ENCODE results near the gene ZAP70. TPM values are rescaled to one million over a fixed set of nuclear protein-coding genes. Genes with fewer than 3 reads are reported as not detected.
"Not testable (repeated sequence)": the region's sequence is repeated elsewhere in the genome, so short reads cannot be mapped to it uniquely, and the experiment has no call there.

Gene ZAP70
- total RNA-seq: 240 and 242 TPM in 2 replicates

DNA sequence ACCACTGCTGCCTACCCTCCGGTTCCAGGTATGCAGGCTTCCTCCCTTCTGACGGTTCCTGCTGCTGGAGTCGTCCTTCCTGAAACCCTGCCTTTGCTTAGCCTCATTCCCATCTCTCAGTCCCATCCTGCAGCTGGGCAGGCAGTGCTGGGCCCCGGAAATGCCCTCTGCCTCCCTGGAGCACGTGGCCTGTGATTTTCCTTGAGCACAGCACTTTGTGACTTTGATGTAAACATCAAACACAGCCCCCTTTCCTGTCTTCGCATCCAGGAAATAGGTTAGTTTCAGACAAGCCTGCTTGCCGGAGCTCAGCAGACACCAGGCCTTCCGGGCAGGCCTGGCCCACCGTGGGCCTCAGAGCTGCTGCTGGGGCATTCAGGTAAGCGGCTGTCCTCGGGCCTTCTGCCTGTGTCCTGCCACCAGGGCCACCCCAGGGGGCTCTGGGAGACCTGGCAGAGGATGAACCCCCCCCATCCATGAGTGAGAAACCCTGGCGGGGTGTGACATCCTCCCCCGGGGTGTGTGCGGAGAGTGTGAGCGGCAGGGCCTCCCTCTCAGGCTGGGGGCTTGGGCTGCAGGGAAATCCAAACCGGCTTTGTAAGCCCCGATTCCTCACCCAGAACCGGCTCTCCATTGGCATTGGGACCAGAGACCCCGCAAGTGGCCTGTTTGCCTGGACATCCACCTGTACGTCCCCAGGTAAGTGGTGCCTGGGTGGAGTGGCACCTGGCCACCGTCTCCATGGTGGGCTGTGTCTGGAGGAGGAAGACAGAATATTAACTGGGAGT lies at the start of gene ZAP70:
ZAP70 (plus strand) TSS at position 281 of the 788 bp plus-strand sequence. CDS start 10,461 bp downstream, outside the sequence.
- DNase-seq: peak; percentile 91
- peak within 1 kb of the TSS; percentile 92 for H3K4me3 Mint-ChIP-seq
- peaks cover 46% of the 10 kb centered on the region for H3K36me3 Mint-ChIP-seq (ENCODE audit: low read depth)
- peak within 1 kb of the TSS; percentile 100 for H3K27ac Mint-ChIP-seq
- no peaks in the 10 kb centered on the region for H3K27me3 Mint-ChIP-seq
- H3K9me3 Mint-ChIP-seq: no peaks in the 10 kb centered on the region
- intact Hi-C loops (cut with micrococcal nuclease): loop anchor here (1.0 to 10.0 kb wide), 2 partner anchors 123 to 281 kb away; partner anchors contain the start of gene TMEM131
- H3K4me1 Mint-ChIP-seq: peaks cover 72% of the 10 kb centered on the region

DNA sequence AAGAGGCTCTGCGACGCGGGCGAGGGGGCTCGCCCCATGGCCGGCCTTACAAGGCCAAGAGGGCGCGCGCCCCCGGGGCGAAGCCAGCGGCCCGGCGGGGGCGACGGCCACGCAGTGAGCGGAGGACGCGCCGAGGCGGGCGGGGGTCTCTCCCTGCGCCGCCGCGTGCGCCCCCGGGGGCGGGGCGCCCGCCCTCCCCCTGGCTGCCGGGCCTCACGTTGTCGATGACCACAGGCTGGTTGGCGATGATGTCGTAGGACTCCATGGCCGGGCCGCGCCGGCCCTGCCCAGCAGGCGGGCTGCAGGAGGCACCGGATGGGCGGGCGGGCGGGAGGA lies 49.8 kb upstream of the ZAP70 start:
- Mint-ChIP-seq H3K4me3 (peak overlapping the region; percentile 86), H3K27ac (peak overlapping the region; percentile 96), H3K4me1 (peaks cover 32% of the 10 kb centered on the region), H3K9me3 (no peaks in the 10 kb centered on the region), H3K36me3 (ENCODE audit: low read depth) (peaks cover 35% of the 10 kb centered on the region), H3K27me3 (no peaks in the 10 kb centered on the region)
- DNase-seq: no peak
- intact Hi-C loops (cut with micrococcal nuclease): loop anchor here (10.0 kb wide), 2 partner anchors 781 to 1671 kb away; partner anchors contain the start of genes EIF5B, INPP4A and TXNDC9

DNA sequence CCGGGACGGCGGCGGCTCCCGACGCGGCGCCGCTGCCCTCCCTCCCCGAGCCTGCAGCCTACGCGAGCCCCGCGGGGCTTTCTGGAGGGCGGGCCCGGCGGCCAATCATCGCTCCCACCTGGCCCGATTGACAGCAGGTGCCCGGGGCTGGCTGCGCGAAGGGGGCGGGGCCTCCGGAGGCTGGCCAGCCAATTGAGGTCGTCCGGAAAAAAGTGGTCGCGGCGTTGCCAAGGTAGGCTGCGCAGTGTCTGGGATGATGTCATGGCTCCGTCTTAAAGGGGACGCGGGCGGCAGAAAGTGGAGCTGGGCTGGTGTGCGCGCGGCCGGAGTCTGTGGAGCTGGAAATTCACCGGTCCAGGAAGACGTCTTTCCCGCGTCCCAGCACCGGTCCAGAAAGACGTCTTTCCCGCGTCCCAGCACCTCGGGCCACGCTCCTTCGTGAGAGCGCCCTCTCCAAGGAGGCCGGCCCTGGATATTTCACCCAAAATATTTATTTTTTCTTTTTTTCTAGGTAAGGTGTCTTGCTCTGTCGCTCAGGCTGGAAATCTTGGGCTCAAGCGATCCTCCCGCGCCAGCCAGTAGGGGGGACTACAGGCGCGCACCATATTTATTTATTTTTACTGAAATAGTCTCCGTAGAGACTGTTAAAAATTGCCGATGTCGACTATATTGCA lies 49.3 kb upstream of the ZAP70 start, which contains the start of gene ACTR1B:
ACTR1B (minus strand) TSS at position 83 of the 674 bp plus-strand sequence. CDS start 154 bp downstream, outside the sequence.
- Mint-ChIP-seq H3K4me3 (peak within 1 kb of the TSS; percentile 94), H3K36me3 (ENCODE audit: low read depth) (peaks cover 34% of the 10 kb centered on the region), H3K9me3 (no peaks in the 10 kb centered on the region), H3K27me3 (no peaks in the 10 kb centered on the region), H3K4me1 (peaks cover 30% of the 10 kb centered on the region), H3K27ac (peak within 1 kb of the TSS; percentile 98)
- intact Hi-C loops (cut with micrococcal nuclease): loop anchor here (1.0 to 10.0 kb wide), 6 partner anchors 9 to 1671 kb away; partner anchors contain the start of genes EIF5B, INPP4A and TXNDC9
- peak; percentile 99 for DNase-seq

DNA sequence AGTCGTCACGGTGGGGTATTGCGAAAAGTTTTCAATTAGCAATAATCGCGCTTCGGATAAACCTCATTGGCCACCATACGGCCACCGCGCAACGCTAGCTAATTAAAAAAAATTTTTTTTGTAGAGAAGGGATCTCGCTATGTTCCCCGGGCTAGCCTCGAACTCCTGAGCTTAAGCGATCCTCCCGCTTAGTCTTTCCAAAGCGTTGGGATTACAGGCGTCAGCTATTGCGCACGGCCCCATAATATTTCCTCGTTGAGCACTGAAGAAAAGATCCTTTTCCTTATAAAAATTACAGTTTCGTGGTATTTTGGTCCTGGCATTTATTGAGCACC lies 48.8 kb upstream of the ZAP70 start:
- Mint-ChIP-seq H3K9me3 (no peaks in the 10 kb centered on the region), H3K27ac (peak overlapping the region; percentile 98), H3K27me3 (no peaks in the 10 kb centered on the region), H3K36me3 (ENCODE audit: low read depth) (peaks cover 34% of the 10 kb centered on the region), H3K4me3 (peak overlapping the region; percentile 94), H3K4me1 (peaks cover 30% of the 10 kb centered on the region)
- no peak for DNase-seq
- intact Hi-C loops (cut with micrococcal nuclease): loop anchor here (1.0 to 10.0 kb wide), 6 partner anchors 9 to 1670 kb away; partner anchors contain the start of genes EIF5B, INPP4A and TXNDC9

DNA sequence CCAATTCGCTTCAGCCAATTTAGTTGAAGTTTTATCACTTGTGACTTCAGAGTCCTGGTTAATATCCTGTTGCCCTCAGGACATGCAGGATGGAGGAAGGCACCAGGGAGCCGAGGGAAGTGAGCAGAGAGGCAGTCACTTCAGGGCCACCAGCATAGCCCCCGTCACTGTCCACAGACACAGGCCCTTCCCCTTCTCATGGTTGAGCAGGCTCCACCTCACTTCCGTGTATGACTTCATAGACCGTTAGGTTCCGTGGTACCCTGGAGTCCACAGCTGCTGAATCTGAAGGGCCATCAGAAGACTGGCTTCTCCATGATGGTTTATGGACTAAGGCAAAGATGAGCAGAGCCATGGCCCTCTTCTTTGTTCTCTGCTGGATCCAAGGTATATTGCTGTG lies 43.9 kb upstream of the ZAP70 start, which contains the start of gene C2orf92:
C2orf92 (plus strand) TSS at position 266 of the 400 bp plus-strand sequence; CDS start at position 342, 76 bp downstream.
- intact Hi-C loops (cut with micrococcal nuclease): loop anchor here (10.0 kb wide), 2 partner anchors 775 to 1665 kb away; partner anchors contain the start of genes EIF5B, INPP4A and TXNDC9
- no peaks in the 10 kb centered on the region for H3K9me3 Mint-ChIP-seq
- H3K36me3 Mint-ChIP-seq (ENCODE audit: low read depth): peaks cover 11% of the 10 kb centered on the region
- no peak within 1 kb of the TSS for H3K27ac Mint-ChIP-seq
- DNase-seq: no peak
- H3K4me1 Mint-ChIP-seq: peaks cover 24% of the 10 kb centered on the region
- no peak within 1 kb of the TSS for H3K4me3 Mint-ChIP-seq
- H3K27me3 Mint-ChIP-seq: no peaks in the 10 kb centered on the region

DNA sequence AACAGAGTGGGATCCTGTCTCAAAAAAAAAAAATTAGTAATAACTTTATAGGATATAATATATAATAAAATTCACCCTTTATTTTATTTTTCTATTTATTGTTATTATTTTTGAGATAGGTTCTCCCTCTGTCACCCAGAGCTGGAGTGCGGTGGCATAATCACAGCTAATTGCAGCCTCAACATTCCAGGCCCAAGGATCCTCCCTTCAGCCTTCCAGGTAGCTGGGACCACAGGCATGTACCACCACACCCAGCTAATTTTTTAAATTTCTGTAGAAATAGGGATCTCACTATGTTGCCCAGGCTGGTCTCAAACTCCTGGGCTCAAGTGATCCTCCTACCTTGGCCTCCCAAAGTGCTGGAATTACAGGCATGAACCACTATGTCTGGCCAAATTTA lies 42.9 kb upstream of the ZAP70 start:
- no peak for DNase-seq
- Mint-ChIP-seq H3K27ac (no peak overlapping the region), H3K4me1 (peaks cover 25% of the 10 kb centered on the region), H3K9me3 (no peaks in the 10 kb centered on the region), H3K36me3 (ENCODE audit: low read depth) (peaks cover 9% of the 10 kb centered on the region), H3K27me3 (no peaks in the 10 kb centered on the region), H3K4me3 (no peak overlapping the region)
- intact Hi-C loops (cut with micrococcal nuclease): no loop called here

DNA sequence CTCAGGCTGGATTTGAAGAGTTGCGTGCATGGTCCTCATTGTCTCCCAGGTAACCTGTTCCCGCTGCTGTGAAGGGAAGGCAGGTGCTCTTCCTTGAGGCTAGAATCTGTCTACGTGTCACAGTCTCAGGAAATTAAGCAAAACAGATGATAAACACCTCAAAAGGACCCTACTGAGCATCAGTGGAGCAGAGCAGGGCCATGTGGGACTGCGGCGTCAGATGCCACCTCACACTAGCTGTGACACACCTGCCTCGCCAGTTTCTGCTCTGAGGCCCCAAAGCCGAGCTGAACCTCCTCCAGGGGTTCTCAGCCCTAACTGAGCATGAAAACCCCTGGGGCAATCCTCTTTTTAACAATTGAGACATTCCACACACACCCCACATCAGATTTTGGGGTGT lies 41.9 kb upstream of the ZAP70 start:
- no peaks in the 10 kb centered on the region for H3K9me3 Mint-ChIP-seq

DNA sequence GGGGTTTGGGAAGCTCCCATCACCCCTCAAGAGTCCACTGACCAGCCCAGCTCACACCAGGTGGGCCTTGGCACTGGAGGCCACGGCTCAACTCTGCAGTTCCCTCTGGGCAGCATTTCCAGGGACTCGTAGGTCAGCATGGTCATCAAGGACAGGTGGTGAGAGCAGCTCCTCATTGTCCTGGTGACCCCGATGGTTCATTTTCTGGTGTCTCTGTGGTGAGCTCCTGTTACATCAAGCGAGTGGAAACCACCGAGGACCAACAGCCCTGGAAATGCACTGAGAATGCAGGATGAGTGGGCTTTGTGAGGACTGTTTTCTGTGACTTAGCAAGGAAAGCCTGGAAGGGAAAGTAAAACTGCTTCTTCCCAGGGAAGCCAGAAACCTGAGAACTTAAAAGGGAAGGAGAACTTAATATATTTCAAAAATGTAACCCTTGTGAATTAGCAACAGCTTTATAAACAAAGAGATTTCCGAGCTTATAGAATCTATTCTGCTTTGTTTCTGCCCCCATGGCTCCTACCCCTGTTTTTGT lies 40.7 kb upstream of the ZAP70 start:
- not testable (repeated sequence) for H3K36me3 Mint-ChIP-seq (ENCODE audit: low read depth)
- intact Hi-C loops (cut with micrococcal nuclease): loop anchor here (1.0 kb wide), 1 partner anchor 8 kb away; the partner anchor contains the start of gene ACTR1B

More for the DNA sequence above, 41.9 kb upstream of the ZAP70 start:
- DNase-seq: no peak
- Mint-ChIP-seq H3K27ac (no peak overlapping the region), H3K27me3 (no peaks in the 10 kb centered on the region), H3K4me1 (peaks cover 27% of the 10 kb centered on the region), H3K36me3 (ENCODE audit: low read depth) (peaks cover 9% of the 10 kb centered on the region), H3K4me3 (no peak overlapping the region)
- intact Hi-C loops (cut with micrococcal nuclease): no loop called here

DNA sequence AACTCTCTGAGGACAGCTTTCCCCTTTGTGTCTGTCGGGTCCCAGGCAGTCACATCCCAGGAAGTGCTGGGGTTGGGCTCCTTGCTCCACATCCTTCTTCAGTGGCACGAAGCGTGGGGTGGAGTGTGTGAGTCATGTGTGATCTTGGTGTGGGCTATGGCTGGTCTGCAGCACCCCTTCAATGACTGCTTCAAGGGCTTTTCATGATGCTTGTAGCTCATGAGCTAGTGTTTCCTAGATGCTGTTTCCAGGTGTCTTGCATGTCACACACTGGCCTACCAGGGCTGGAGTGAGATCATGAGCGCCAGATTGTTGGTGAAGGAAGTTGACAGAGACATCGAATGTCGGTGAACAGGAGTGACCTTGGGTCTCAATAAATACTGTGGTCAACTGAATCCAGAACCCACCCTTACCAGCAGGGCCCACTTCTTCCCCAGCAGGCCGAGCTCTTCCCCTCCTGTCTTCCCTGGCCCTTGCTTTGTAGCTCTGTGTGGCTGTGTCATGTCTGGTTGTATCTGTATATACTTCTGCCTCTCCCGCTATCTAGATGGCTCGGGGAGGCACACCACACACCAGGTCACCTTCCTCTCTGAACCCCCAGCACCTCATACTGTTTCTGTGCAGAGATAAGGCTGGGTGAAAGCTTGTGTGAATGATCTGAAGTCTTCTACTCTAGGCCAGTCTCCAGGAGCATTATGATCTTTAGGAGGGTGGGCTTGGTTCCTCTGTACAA lies 40.0 kb upstream of the ZAP70 start:
- intact Hi-C loops (cut with micrococcal nuclease): loop anchor here (1.0 kb wide), 1 partner anchor 9 kb away; the partner anchor contains the start of gene ACTR1B
- Mint-ChIP-seq H3K27me3 (no peaks in the 10 kb centered on the region), H3K27ac (peak overlapping the region; percentile 96), H3K9me3 (peaks cover 3% of the 10 kb centered on the region), H3K4me3 (peak overlapping the region; percentile 60), H3K36me3 (ENCODE audit: low read depth) (peaks cover 9% of the 10 kb centered on the region), H3K4me1 (peaks cover 33% of the 10 kb centered on the region)
- no peak for DNase-seq

More for the DNA sequence above, 40.7 kb upstream of the ZAP70 start:
- not testable (repeated sequence) for H3K9me3 Mint-ChIP-seq, H3K27me3 Mint-ChIP-seq, DNase-seq
- H3K4me1 Mint-ChIP-seq: peaks cover 30% of the 10 kb centered on the region
- H3K27ac Mint-ChIP-seq: peak overlapping the region; percentile 96
- H3K4me3 Mint-ChIP-seq: peak overlapping the region; percentile 60

DNA sequence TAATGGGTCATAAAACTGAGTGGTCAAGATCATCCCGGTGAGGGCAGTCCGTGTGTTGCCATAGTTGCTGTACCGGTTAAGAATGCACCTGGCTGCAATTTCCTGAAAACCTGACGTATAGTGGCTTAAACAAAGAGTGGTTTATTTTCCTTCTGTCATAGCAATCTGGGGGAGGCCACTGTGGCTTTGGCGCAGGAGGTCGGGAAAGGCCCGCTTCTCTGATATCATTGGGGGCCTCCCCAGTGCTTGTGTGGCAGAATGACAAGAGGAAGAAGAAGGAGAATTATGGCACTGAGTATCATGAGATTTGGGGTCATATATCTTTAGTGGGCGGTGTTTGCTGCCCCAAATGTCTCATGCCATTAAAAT lies 39.5 kb upstream of the ZAP70 start:
- DNase-seq: no peak
- intact Hi-C loops (cut with micrococcal nuclease): loop anchor here (1.0 kb wide), 2 partner anchors 10 to 14 kb away; partner anchors contain the start of gene ACTR1B

DNA sequence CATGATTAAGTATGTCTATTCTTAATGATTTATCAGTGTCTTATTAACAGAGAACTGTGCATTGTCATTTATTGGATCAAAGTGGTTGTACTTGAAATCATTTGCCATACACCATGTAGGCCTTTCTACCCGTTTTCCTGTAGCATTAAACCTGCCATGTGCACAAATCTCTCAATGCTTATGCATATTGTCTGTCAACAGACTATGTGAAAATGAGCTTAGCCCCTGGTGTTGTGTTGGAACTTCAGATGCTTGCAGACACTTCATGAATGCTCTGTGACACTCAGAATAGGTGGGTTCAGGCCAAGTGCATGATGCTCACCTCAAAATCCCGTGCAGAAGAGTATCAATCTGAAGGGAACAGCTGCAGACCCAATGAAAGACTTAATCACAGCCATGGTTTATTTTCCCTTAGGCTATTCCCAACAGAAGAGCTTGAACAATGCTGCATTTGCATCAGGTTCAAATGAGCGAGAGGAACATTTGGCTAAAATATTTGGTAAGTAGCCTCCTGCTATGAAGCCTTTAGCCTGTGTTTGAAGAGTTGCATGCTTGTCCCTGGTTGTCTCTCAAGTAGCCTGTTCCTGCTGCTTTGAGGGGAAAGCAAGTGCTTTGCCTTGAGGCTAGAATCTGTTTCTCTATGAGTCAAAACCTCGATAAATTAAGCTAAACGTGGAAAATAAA lies 37.8 kb upstream of the ZAP70 start:
- H3K27me3 Mint-ChIP-seq: no peaks in the 10 kb centered on the region
- intact Hi-C loops (cut with micrococcal nuclease): no loop called here

More for the DNA sequence above, 39.5 kb upstream of the ZAP70 start:
- Mint-ChIP-seq H3K36me3 (ENCODE audit: low read depth) (peaks cover 10% of the 10 kb centered on the region), H3K27ac (peak overlapping the region; percentile 96), H3K27me3 (no peaks in the 10 kb centered on the region), H3K4me3 (peak overlapping the region; percentile 60), H3K4me1 (peaks cover 35% of the 10 kb centered on the region), H3K9me3 (peaks cover 4% of the 10 kb centered on the region)

DNA sequence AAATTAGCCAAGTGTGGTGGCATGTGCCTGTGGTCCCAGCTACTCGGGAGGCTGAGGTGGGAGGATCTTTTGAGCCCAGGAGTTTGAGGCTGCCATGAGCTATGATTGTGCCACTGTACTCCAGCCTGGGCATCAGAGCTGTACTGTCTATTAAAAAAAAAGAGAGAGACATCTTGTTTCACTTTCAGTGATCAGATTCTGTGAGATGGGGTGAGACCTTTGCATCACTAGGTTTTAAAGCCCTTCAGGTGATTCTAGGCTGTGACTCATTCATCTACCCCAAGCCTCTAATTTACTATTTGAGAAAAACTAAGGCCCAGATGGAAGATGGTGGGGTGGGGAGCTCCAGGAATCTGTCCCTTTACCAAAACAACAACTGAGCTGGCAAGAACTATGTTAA lies 36.8 kb upstream of the ZAP70 start:
- Mint-ChIP-seq H3K36me3 (ENCODE audit: low read depth) (peaks cover 10% of the 10 kb centered on the region), H3K27ac (no peak overlapping the region), H3K9me3 (peaks cover 4% of the 10 kb centered on the region), H3K4me3 (no peak overlapping the region), H3K27me3 (no peaks in the 10 kb centered on the region), H3K4me1 (peaks cover 35% of the 10 kb centered on the region)
- DNase-seq: no peak
- intact Hi-C loops (cut with micrococcal nuclease): no loop called here

More for the DNA sequence above, 37.8 kb upstream of the ZAP70 start:
- Mint-ChIP-seq H3K9me3 (peaks cover 4% of the 10 kb centered on the region), H3K4me3 (no peak overlapping the region), H3K4me1 (peaks cover 35% of the 10 kb centered on the region), H3K36me3 (ENCODE audit: low read depth) (peaks cover 10% of the 10 kb centered on the region), H3K27ac (peak overlapping the region; percentile 20)
- DNase-seq: no peak
